DOHH2 (cell line): ENCODE results near the gene PES1.

Experiments
- CTCF ChIP-seq: fragments of 200-600 bp; sonication (generic); IDR thresholded peaks from one replicate; pipeline ENCODE4 v1.5.1; 2014; ENCODE audit warnings: antibody characterized with exemption, mild to moderate bottlenecking, low read depth, low read length; ENCODE audit not compliant: poor library complexity, severe bottlenecking
- EZH2phosphoT487 ChIP-seq: fragments of 200-600 bp; sonication (generic); IDR thresholded peaks from 2 replicates; pipeline ENCODE4 v1.6.1; 2017; ENCODE audit warnings: borderline replicate concordance, mild to moderate bottlenecking, antibody characterized with exemption, low read length, moderate library complexity, mixed read lengths

GRCh38 chr22:30559889-30560288 is 31.8 kb downstream of the PES1 start:
- TF ChIP-seq EZH2phosphoT487 = no peak
- TF ChIP-seq CTCF = no peak
